Gastroesophageal sphincter (tissue), 4 donors: Measurements from ENCODE around the gene HIP1R. TPM values are rescaled to one million over a fixed set of nuclear protein-coding genes. Genes with fewer than 3 reads are reported as not detected.
A peak's percentile ranks its signal among the peaks of the same experiment; 100 is the strongest.

ENCODE experiments used
- ATAC-seq: fragments of 150-250 bp; one replicate; pipeline ENCODE4 v1.9.1; 2016; ENCODE audit warnings: mild to moderate bottlenecking, moderate library complexity
- H3K27ac ChIP-seq, 4 donors: fragments of 200-600 bp; sonication (generic) in 3 of 4; 1 replicate in 3 of 4; 2 replicates in 1 of 4; pipeline ENCODE4 v1.5.1; 2016 to 2019
- H3K27me3 ChIP-seq: fragments of 200-600 bp; sonication (generic); one replicate; pipeline ENCODE4 v1.5.1; 2019
- H3K36me3 ChIP-seq, 2 donors: fragments of 200-600 bp; sonication (generic); one replicate each; pipeline ENCODE4 v1.5.1; 2019; ENCODE audit warnings: control low read depth in 1 of 2
- H3K4me1 ChIP-seq, 3 donors: fragments of 200-600 bp; sonication (generic); 1 replicate in 2 of 3; 2 replicates in 1 of 3; pipeline ENCODE4 v1.5.1; 2016 to 2019; ENCODE audit warnings: control low read depth in 2 of 3
- H3K4me3 ChIP-seq, 2 donors: fragments of 200-600 bp; sonication (generic); one replicate each; pipeline ENCODE4 v1.5.1; 2019; ENCODE audit warnings: mild to moderate bottlenecking in 1 of 2, moderate library complexity in 1 of 2
- H3K9me3 ChIP-seq, 3 donors: fragments of 200-600 bp; sonication (generic); one replicate each; pipeline ENCODE4 v1.5.1; 2017 to 2019; ENCODE audit warnings: control low read depth in 2 of 3
- EP300 ChIP-seq: sonication (generic); formaldehyde crosslinking; IDR thresholded peaks from one replicate; pipeline ENCODE4 v1.6.1; 2017; ENCODE audit warnings: antibody characterized with exemption, mild to moderate bottlenecking
- POLR2A ChIP-seq, 2 donors: fragments of 450-650 bp; IDR thresholded peaks; one replicate each; pipeline ENCODE4 v1.6.1; 2017; ENCODE audit warnings: antibody characterized with exemption in 2 of 2, mild to moderate bottlenecking in 2 of 2, moderate library complexity in 1 of 2
- POLR2AphosphoS5 ChIP-seq: sonication (generic); formaldehyde crosslinking; IDR thresholded peaks from one replicate; pipeline ENCODE4 v1.6.1; 2017; ENCODE audit warnings: antibody characterized with exemption
- WGBS, 2 donors: methylation state at CpG; one replicate each; pipeline ENCODE4 v1.1.5; 2018; ENCODE audit warnings: low coverage in 1 of 2; 5-methylcytosine and 5-hydroxymethylcytosine counted together
- total RNA-seq, 4 donors: library from RNA; depleted of rRNA; stranded (reverse); fragments of >200 nt; gene quantifications; one replicate each; pipeline ENCODE4 v1.1.0, GENCODE V29; 2016
- TF ChIP-seq, protein P1 (sequence below), 4 experiments: fragments of 200-600 bp in 2 of 4; fragments of 450-650 bp in 2 of 4; sonication (generic) in 1 of 4; IDR thresholded peaks; one replicate each; pipeline ENCODE4 v1.5.1; 2017 to 2019; ENCODE audit warnings: antibody characterized with exemption in 4 of 4, mild to moderate bottlenecking in 2 of 4, moderate library complexity in 2 of 4

The HIP1R gene
- total RNA-seq, 4 donors from 2014 or later: 10.2 to 32.5 (median 23.9) TPM

GRCh38 chr12:122868471-122869177, 33.4 kb downstream of the HIP1R start:
- no peak for TF ChIP-seq EP300
- TF ChIP-seq, protein P1, sequence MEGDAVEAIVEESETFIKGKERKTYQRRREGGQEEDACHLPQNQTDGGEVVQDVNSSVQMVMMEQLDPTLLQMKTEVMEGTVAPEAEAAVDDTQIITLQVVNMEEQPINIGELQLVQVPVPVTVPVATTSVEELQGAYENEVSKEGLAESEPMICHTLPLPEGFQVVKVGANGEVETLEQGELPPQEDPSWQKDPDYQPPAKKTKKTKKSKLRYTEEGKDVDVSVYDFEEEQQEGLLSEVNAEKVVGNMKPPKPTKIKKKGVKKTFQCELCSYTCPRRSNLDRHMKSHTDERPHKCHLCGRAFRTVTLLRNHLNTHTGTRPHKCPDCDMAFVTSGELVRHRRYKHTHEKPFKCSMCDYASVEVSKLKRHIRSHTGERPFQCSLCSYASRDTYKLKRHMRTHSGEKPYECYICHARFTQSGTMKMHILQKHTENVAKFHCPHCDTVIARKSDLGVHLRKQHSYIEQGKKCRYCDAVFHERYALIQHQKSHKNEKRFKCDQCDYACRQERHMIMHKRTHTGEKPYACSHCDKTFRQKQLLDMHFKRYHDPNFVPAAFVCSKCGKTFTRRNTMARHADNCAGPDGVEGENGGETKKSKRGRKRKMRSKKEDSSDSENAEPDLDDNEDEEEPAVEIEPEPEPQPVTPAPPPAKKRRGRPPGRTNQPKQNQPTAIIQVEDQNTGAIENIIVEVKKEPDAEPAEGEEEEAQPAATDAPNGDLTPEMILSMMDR (IDR thresholded peaks at IDR 0.05): no peak
- TF ChIP-seq POLR2AphosphoS5: no peak
- TF ChIP-seq POLR2A (IDR thresholded peaks at IDR 0.05): no peak
- H3K4me3 ChIP-seq: no peak overlapping the region
- peaks cover 0 to 82% (median 27%) of the 10 kb centered on the region in 3 donors for H3K4me1 ChIP-seq
- no peak for ATAC-seq
- peak overlapping the region in 3 of 4 donors; percentile 48 to 70 (median 64) for H3K27ac ChIP-seq
- no peaks in the 10 kb centered on the region for H3K27me3 ChIP-seq
- H3K9me3 ChIP-seq: no peaks in the 10 kb centered on the region
- WGBS, 2 donors: 86 to 88% methylated on average over 10 to 12 of the region's 13 CpGs
- H3K36me3 ChIP-seq: peaks cover 0 to 66% of the 10 kb centered on the region in 2 donors

- WGBS, 2 donors: 87 to 88% methylated on average over 5 of the region's 8 CpGs
- ATAC-seq: no peak
- TF ChIP-seq POLR2A (IDR thresholded peaks at IDR 0.05): no peak
- no peak for TF ChIP-seq EP300
- no peak for TF ChIP-seq POLR2AphosphoS5
- TF ChIP-seq, protein P1 (IDR thresholded peaks at IDR 0.05): no peak
- H3K4me1 ChIP-seq: peaks cover 0 to 89% (median 27%) of the 10 kb centered on the region in 3 donors
- H3K36me3 ChIP-seq: peaks cover 0 to 63% of the 10 kb centered on the region in 2 donors
- H3K9me3 ChIP-seq: no peaks in the 10 kb centered on the region
- no peak overlapping the region for H3K4me3 ChIP-seq
- H3K27ac ChIP-seq: peak overlapping the region in 2 of 4 donors; percentile 19 to 86
- no peaks in the 10 kb centered on the region for H3K27me3 ChIP-seq
These were observed 34.1 kb downstream of the HIP1R start for GRCh38 chr12:122869207-122869973.

DNA sequence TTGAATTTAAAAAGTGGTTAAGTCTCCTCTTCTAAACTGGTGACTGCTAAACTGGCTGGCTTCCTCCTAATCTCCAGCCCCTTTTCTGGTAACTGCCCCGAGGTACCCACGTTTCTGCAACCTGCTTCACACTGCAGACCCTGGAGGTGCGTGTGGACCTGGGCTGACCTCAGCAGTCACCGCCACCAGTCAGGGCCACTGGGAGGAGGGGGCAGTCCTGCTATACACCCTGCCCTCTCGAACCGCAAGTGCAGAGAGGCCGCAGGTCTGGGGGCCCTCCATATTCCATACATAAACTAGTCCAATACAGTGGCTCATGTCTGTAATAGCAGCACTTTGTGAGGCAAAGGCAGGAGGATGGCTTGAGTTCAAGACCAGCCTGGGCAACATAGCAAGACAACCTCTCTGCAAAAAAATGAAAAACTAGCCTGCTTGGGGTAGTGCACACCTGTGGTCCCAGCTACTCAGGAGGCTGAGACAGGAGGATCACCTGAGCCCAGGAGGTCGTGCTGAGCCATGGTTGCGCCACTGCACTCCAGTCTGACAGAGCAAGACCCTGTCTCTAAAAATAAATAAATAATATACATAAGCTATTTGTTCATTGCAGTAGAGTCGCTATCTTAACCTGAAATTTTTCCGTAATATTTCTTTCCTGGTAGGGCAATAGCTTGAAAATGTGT, 35.0 kb downstream of the HIP1R start:
- no peak for ATAC-seq
- Histone ChIP-seq H3K27me3 (no peaks in the 10 kb centered on the region), H3K4me1 (peaks cover 0 to 94% (median 27%) of the 10 kb centered on the region in 3 donors), H3K27ac (peak overlapping the region; percentile 78 to 86 (median 83)), H3K36me3 (peaks cover 0 to 53% of the 10 kb centered on the region in 2 donors), H3K9me3 (no peaks in the 10 kb centered on the region), H3K4me3 (no peak overlapping the region)
- TF ChIP-seq POLR2A (IDR thresholded peaks at IDR 0.05) (no peak), EP300 (no peak), POLR2AphosphoS5 (no peak)
- TF ChIP-seq, protein P1 (IDR thresholded peaks at IDR 0.05): no peak
- 69 to 84% methylated on average over 2 to 11 of the region's 11 CpGs for WGBS, 2 donors

DNA sequence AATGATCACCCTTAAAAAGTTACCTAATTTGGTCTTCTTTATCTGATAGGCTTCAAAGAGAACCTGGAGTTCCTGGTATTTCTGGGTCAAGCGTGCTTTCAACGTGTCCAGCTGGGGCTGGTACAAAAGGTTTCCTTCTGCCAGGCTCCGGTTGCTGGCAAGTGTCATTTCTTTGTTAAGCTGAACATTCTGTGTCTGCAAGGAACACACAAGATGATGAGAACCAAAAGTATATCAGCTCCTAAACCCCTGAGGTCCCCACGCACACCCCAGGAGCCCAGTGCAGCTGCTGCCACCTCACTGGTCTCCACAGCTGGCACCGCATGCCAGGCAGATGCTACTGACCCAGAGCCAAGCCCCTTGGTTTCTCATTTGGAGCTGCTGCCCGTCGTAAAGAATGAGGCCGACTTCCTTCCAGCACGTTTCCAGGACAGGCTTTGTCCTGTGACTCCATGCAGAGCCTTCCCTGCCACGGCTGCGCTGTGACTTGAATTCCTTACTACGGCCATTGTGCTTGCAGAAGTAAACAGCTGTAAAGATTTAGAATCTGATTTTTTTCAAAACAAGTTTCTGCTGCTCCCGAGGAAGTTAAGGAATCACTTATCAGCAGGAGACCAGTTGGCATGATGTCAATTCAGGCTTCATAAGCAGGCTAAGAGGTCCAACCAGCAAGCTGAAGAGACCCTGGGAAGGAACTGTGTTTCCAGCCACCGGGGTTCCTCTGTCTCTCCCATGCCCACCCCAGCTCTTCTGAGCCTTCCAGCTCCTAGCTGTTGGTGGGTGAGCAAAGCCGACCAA, 35.8 kb downstream of the HIP1R start:
- peaks cover 0 to 46% of the 10 kb centered on the region in 2 donors for H3K36me3 ChIP-seq
- peak overlapping the region; percentile 15 to 40 for H3K4me3 ChIP-seq
- H3K9me3 ChIP-seq: no peaks in the 10 kb centered on the region
- no peaks in the 10 kb centered on the region for H3K27me3 ChIP-seq
- 10 to 16% methylated on average over 12 of the region's 15 CpGs for whole genome bisulfite sequencing, 2 donors
- peak; percentile 51 for ATAC-seq
- peaks cover 0 to 95% (median 27%) of the 10 kb centered on the region in 3 donors for H3K4me1 ChIP-seq
- H3K27ac ChIP-seq: peak overlapping the region; percentile 78 to 86 (median 83)
- TF ChIP-seq EP300 (peak; percentile 47), POLR2A (IDR thresholded peaks at IDR 0.05) (no peak)
